CD14-positive monocyte (primary cell): ENCODE measurements around the gene MST1. TPM values are rescaled to one million over a fixed set of nuclear protein-coding genes. Genes with fewer than 3 reads are reported as not detected.
A peak's percentile ranks its signal among the peaks of the same experiment; 100 is the strongest.

Experiments used
- DNase-seq, 3 donors: peaks; one replicate each; pipeline ENCODE4 v3.0.0-alpha.2; 2011 to 2022
- H2AFZ ChIP-seq: 2 replicates; pipeline ENCODE4 v1.6.0; 2012; ENCODE audit warnings: mild to moderate bottlenecking, low read depth, low read length, inconsistent platforms; ENCODE audit not compliant: insufficient read depth, poor library complexity, severe bottlenecking
- H3K27ac ChIP-seq, 2 donors: 1 replicate in 1 of 2; 2 replicates in 1 of 2; pipeline ENCODE4 v1.5.1; 2012 to 2013; ENCODE audit warnings: low read length in 2 of 2, control low read depth in 1 of 2, inconsistent platforms in 1 of 2, low read depth in 1 of 2, mild to moderate bottlenecking in 1 of 2
- H3K27me3 ChIP-seq, 2 donors: one replicate each; pipeline versions ENCODE4 v1.6.0 to v1.6.1; 2011 to 2013; ENCODE audit warnings: low read length in 2 of 2; ENCODE audit not compliant: control insufficient read depth in 2 of 2, insufficient read depth in 2 of 2
- H3K36me3 ChIP-seq, 2 donors: replicated peaks in 1 of 2; 1 replicate in 1 of 2; 2 replicates in 1 of 2; pipeline versions ENCODE4 v1.5.1 to v1.6.1; 2012 to 2013; ENCODE audit warnings: low read length in 2 of 2, control low read depth in 1 of 2, inconsistent platforms in 1 of 2, mild to moderate bottlenecking in 1 of 2; ENCODE audit not compliant: insufficient read depth in 2 of 2, control insufficient read depth in 1 of 2
- H3K4me1 ChIP-seq, 2 donors: 1 replicate in 1 of 2; 2 replicates in 1 of 2; pipeline versions ENCODE4 v1.5.1 to v1.6.1; 2012 to 2013; ENCODE audit warnings: low read length in 2 of 2, control low read depth in 1 of 2, inconsistent platforms in 1 of 2, mild to moderate bottlenecking in 1 of 2, moderate library complexity in 1 of 2; ENCODE audit not compliant: insufficient read depth in 2 of 2, control insufficient read depth in 1 of 2
- H3K4me2 ChIP-seq: replicated peaks from 2 replicates; pipeline ENCODE3; 2012; ENCODE audit warnings: low read length, moderate library complexity, mild to moderate bottlenecking; ENCODE audit not compliant: poor library complexity, severe bottlenecking; ENCODE audit errors: extremely low read depth
- H3K4me3 ChIP-seq, 3 experiments: fragments of 200-600 bp in 1 of 3; sonication (generic) in 1 of 3; replicated peaks in 1 of 3; 1 replicate in 2 of 3; 2 replicates in 1 of 3; pipeline ENCODE4 v1.5.1; 2011 to 2013; ENCODE audit warnings: low read length in 3 of 3, mild to moderate bottlenecking in 3 of 3, control low read depth in 2 of 3, low read depth in 2 of 3, inconsistent platforms in 1 of 3, moderate library complexity in 1 of 3
- H3K79me2 ChIP-seq: 2 replicates; pipeline ENCODE4 v1.6.0; 2012; ENCODE audit warnings: mild to moderate bottlenecking, control low read depth, inconsistent platforms, low read length, moderate library complexity; ENCODE audit not compliant: insufficient read depth
- H3K9ac ChIP-seq: 2 replicates; pipeline ENCODE4 v1.6.0; 2017; ENCODE audit warnings: low read length, mild to moderate bottlenecking; ENCODE audit not compliant: insufficient read depth, poor library complexity, severe bottlenecking
- H3K9me3 ChIP-seq, 2 donors: replicated peaks in 1 of 2; 1 replicate in 1 of 2; 2 replicates in 1 of 2; pipeline versions ENCODE4 v1.5.1 to v1.6.1; 2012 to 2013; ENCODE audit warnings: low read length in 2 of 2, control low read depth in 1 of 2; ENCODE audit not compliant: control insufficient read depth in 1 of 2, insufficient read depth in 1 of 2
- H4K20me1 ChIP-seq: 2 replicates; pipeline ENCODE4 v1.6.0; 2012; ENCODE audit warnings: mild to moderate bottlenecking, low read length, control low read depth, moderate library complexity; ENCODE audit not compliant: insufficient read depth
- H3K27ac Mint-ChIP-seq, 7 donors: one replicate each; pipeline ENCODE4 v1.8.0; 2020; ENCODE audit warnings: mild to moderate bottlenecking in 7 of 7, mixed read lengths in 7 of 7, moderate library complexity in 6 of 7, inconsistent platforms in 2 of 7
- H3K27me3 Mint-ChIP-seq, 3 donors: one replicate each; pipeline ENCODE4 v1.8.0; 2021 to 2022; ENCODE audit warnings: low read depth in 3 of 3, mild to moderate bottlenecking in 3 of 3, mixed read lengths in 3 of 3, moderate library complexity in 3 of 3, inconsistent platforms in 1 of 3
- H3K36me3 Mint-ChIP-seq, 2 donors: one replicate each; pipeline ENCODE4 v1.8.0; 2020; ENCODE audit warnings: mixed read lengths in 2 of 2, inconsistent platforms in 1 of 2, mild to moderate bottlenecking in 1 of 2
- H3K4me1 Mint-ChIP-seq: one replicate; pipeline ENCODE4 v1.8.0; 2020; ENCODE audit warnings: mild to moderate bottlenecking, mixed read lengths
- H3K4me3 Mint-ChIP-seq, 2 donors: one replicate each; pipeline ENCODE4 v1.8.0; 2020; ENCODE audit warnings: mild to moderate bottlenecking in 2 of 2, mixed read lengths in 2 of 2, moderate library complexity in 1 of 2
- H3K9me3 Mint-ChIP-seq, 7 donors: one replicate each; pipeline ENCODE4 v1.8.0; 2020 to 2022; ENCODE audit warnings: mixed read lengths in 7 of 7, mild to moderate bottlenecking in 6 of 7, moderate library complexity in 6 of 7, inconsistent platforms in 2 of 7
- WGBS: methylation state at CpG from one replicate; pipeline ENCODE4 v1.1.5; 2013; ENCODE audit warnings: missing lambda C conversion rate; ENCODE audit not compliant: insufficient coverage; 5-methylcytosine and 5-hydroxymethylcytosine counted together
- intact Hi-C, 2 donors: fragments of 100-400 bp; cut with micrococcal nuclease; formaldehyde crosslinking; loops; one replicate each; pipeline versions ENCODE4 v1.15.0 to v1.15.1; 2023
- polyA plus RNA-seq, 3 donors: library from polyadenylated mRNA; depleted of rRNA in 1 of 3; unstranded in 2 of 3; stranded (reverse) in 1 of 3; fragments of 300-500 nt in 2 of 3; fragments of >200 nt in 1 of 3; fragmentation: Illumina TruSeq in 2 of 3; gene quantifications; 1 replicate in 2 of 3; 2 replicates in 1 of 3; pipeline ENCODE4 v1.2.3, GENCODE V29; 2012 to 2021
- TF ChIP-seq, protein P1 (sequence below): fragments of 200-600 bp; IDR thresholded peaks from one replicate; pipeline ENCODE4 v1.8.0; 2022; ENCODE audit warnings: antibody characterized with exemption, mild to moderate bottlenecking

The MST1 gene
- polyA plus RNA-seq, 3 donors = 0.28 to 17.8 TPM; not detected in 1

DNA sequence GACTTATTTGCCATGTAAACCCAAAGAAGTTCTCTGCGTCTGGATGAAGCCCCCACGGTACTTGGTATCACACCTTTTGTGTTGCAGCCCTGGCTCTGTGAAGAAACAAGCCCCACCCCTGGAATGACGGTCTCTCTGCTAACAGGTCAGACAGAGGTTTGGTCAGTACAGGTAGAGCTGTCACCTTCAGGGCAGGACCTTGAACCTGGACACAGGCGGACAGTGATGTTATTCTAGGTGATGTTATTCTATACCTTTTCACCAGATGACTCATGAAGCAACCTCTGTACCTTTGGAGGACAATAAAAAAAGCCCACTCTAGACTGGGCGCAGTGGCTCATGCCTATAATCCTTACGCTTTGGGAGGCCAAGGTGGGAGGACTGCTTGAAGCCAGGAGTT is 45.5 kb upstream of the MST1 start:
- Histone ChIP-seq H3K36me3 (peaks cover 66 to 86% of the 10 kb centered on the region in 2 donors), H3K9me3 (no peaks in the 10 kb centered on the region), H3K27ac (peak overlapping the region in 1 of 2 donors; percentile 1), H3K79me2 (peaks cover 4% of the 10 kb centered on the region), H3K9ac (no peak overlapping the region), H2AFZ (no peak overlapping the region), H3K4me1 (peaks cover 12 to 14% of the 10 kb centered on the region in 2 donors), H3K27me3 (no peaks in the 10 kb centered on the region), H3K4me3 (no peak overlapping the region), H4K20me1 (peaks cover 29% of the 10 kb centered on the region), H3K4me2 (no peak overlapping the region)
- intact Hi-C loops = no loop called here
- Mint-ChIP-seq H3K4me3 (no peak overlapping the region), H3K4me1 (peaks cover 16% of the 10 kb centered on the region), H3K9me3 (no peaks in the 10 kb centered on the region), H3K27me3 (no peaks in the 10 kb centered on the region), H3K27ac (peak overlapping the region in 2 of 7 donors; percentile 3 to 26), H3K36me3 (peaks cover 62 to 85% of the 10 kb centered on the region in 2 donors)
- 94% methylated on average over 3 of the region's 6 CpGs for WGBS
- no peak for DNase-seq
- TF ChIP-seq, protein P1, sequence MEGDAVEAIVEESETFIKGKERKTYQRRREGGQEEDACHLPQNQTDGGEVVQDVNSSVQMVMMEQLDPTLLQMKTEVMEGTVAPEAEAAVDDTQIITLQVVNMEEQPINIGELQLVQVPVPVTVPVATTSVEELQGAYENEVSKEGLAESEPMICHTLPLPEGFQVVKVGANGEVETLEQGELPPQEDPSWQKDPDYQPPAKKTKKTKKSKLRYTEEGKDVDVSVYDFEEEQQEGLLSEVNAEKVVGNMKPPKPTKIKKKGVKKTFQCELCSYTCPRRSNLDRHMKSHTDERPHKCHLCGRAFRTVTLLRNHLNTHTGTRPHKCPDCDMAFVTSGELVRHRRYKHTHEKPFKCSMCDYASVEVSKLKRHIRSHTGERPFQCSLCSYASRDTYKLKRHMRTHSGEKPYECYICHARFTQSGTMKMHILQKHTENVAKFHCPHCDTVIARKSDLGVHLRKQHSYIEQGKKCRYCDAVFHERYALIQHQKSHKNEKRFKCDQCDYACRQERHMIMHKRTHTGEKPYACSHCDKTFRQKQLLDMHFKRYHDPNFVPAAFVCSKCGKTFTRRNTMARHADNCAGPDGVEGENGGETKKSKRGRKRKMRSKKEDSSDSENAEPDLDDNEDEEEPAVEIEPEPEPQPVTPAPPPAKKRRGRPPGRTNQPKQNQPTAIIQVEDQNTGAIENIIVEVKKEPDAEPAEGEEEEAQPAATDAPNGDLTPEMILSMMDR = no peak

DNA sequence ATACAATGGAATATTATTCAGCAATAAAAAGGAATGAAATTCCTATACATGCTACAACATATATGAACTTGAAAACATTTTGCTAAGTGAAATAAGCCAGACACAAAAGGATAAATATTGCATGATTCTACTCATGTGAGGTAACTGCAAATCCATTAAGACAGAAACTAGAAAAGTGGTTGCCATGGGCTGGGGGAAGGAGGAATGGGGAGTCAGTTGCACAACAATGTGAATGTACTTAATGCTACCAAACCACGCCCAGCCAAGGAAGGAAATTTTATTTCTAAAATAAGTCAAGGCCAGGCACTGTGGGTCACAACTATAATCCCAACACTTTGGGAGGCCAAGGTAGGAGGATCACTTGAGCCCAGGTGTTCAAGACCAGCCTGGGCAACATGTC is 44.3 kb upstream of the MST1 start:
- Mint-ChIP-seq H3K4me3 (no peak overlapping the region), H3K36me3 (peaks cover 56 to 79% of the 10 kb centered on the region in 2 donors), H3K27me3 (no peaks in the 10 kb centered on the region), H3K27ac (peak overlapping the region in 4 of 7 donors; percentile 12 to 46 (median 28)), H3K9me3 (no peaks in the 10 kb centered on the region), H3K4me1 (peaks cover 16% of the 10 kb centered on the region)
- Histone ChIP-seq H3K4me2 (no peak overlapping the region), H3K27ac (peak overlapping the region in 1 of 2 donors; percentile 5), H3K79me2 (peaks cover 4% of the 10 kb centered on the region), H3K27me3 (no peaks in the 10 kb centered on the region), H3K36me3 (peaks cover 63 to 85% of the 10 kb centered on the region in 2 donors), H4K20me1 (peaks cover 26% of the 10 kb centered on the region), H2AFZ (no peak overlapping the region), H3K4me3 (no peak overlapping the region), H3K9me3 (no peaks in the 10 kb centered on the region), H3K9ac (no peak overlapping the region), H3K4me1 (peaks cover 12 to 14% of the 10 kb centered on the region in 2 donors)
- intact Hi-C loops = no loop called here
- TF ChIP-seq, protein P1 = no peak
- WGBS = no CpG with 5 or more reads among the region's 1 CpG
- no peak for DNase-seq
